GM18873 (cell line): ENCODE data around the gene CD80.
"Not testable (repeated sequence)": the region's sequence is repeated elsewhere in the genome, so short reads cannot be mapped to it uniquely, and the experiment has no call there.

Experiments
- ATAC-seq: cut with Tn5 transposase; IDR thresholded peaks from one replicate; pipeline ENCODE4 v1.9.1; 2021; ENCODE audit warnings: mild to moderate bottlenecking, moderate library complexity, moderate number of reproducible peaks; ENCODE audit not compliant: unreplicated experiment, low FRiP score

Gene CD80

GRCh38 chr3:119585856-119586570 is 26.6 kb upstream of the CD80 start:
- no peak for ATAC-seq

DNA sequence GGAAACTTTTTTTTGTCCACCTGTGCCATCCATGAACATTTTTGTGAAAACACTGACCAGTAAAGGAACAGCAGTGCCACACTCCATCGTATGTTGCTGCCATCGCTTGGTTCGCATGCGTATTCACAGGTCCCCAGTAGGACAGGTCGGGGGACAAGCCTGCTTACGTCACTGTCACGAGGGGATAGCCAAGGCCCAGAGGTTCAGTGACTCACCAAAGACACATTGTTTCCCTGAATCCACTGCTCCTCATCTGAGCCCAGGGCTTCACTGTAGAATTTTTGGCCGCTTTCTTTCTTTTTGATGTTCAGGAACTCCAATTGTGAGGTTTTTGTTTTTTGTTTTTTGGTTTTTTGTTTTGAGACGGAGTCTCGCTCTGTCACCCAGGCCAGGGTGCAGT is 25.8 kb upstream of the CD80 start:
- ATAC-seq = no peak

DNA sequence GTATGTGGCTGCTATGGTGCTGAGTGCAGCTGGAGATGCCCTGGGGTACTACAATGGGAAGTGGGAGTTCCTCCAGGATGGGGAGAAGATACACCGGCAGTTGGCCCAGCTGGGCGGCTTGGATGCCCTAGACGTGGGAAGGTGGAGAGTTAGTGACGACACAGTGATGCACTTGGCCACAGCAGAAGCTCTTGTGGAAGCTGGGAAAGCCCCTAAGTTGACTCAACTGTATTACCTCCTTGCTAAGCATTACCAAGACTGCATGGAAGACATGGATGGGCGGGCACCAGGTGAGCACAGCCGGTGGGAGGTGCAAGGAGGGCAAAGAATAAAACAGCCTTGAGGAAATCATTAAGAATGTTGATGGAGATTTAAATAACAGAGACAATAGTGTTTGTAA is 22.8 kb upstream of the CD80 start:
- peak; percentile 44 for ATAC-seq

DNA sequence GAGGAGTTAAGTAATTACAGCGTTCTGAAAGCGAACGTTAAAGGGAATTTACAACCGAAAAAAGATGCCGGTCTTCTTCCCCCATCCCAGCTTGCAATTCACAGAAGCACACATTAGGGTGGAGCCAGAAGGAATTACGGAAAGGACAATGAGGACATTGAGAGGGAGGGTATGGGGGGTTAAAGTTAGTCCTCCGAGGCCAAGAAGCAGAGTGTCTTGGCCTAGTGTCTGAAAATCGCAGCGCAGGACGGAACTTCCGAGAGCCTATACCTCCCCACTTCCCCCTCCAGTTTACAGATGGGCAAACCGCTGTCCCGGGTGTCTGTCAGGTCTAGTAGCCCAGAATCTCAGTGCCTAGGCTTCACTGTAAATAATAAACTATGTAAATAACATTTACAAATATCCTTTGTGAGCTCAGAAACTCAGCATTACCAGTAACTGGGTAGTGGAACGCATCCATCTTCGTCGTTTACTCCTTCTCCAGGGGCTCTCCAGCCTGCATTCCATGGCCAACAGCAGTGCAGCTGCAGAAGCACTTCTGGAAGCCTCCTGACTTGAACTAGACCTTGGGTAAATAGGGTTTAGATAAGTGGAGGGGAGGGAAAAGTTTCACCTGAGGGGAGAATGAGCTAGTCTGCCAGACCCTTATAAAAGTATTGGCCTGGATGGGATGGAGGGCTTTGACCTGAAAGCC is 20.8 kb upstream of the CD80 start:
- peak; percentile 60 for ATAC-seq

GRCh38 chr3:119579366-119580066 is 20.1 kb upstream of the CD80 start, which contains the start of gene ADPRH:
Gene ADPRH, plus strand, starts transcription at chr3:119579492. Its CDS starts 2,678 bp downstream, at chr3:119582170.
- peak; percentile 46 for ATAC-seq

DNA sequence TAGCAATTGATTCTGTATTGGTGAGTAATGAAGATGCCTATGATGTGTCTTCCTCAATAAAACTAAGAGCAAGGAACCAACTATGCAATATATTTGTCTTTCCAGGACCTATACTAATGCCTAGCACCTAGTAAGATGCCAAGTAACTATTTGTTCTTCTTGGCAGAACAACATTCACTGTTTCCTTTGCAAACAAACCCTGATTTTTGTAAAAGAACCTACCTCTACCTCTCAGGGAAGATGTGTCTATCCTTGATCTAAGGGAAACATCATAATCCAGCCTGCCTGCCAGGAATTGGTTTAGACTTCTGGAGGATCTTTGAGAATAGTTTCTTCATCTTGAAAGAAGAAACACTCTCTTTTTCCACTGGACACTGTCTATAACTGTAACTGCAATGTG is 16.1 kb upstream of the CD80 start:
- ATAC-seq = no peak

- no peak for ATAC-seq
Measured at GRCh38 chr3:119571688-119572087, 12.3 kb upstream of the CD80 start.

GRCh38 chr3:119571230-119571629 is 11.8 kb upstream of the CD80 start:
- no peak for ATAC-seq

DNA sequence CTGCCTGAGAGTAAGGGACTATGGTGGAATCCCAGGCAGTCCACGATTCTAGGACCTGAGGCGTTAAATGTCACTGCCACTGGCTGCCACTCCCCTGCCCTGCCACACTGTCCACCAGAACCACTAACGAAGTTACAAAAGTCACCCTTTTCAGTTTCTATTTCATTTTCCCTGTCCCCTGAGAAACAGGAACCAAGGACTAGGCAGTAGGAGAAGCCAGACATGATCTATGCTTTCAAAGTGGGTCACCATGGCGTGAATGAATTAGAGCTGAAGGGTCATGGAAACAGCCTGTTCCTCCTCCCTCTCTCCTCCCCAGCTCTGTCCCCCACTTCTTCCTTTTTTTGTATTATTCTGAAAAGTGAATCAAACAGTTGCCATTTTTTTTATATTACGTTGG is 10.8 kb upstream of the CD80 start:
- ATAC-seq = no peak

GRCh38 chr3:119569156-119569555 is 9.7 kb upstream of the CD80 start:
- no peak for ATAC-seq

GRCh38 chr3:119563334-119563733 is 3.9 kb upstream of the CD80 start:
- not testable (repeated sequence) for ATAC-seq

- peak; percentile 81 for ATAC-seq
Measured at GRCh38 chr3:119562307-119562961, 3.0 kb upstream of the CD80 start.

DNA sequence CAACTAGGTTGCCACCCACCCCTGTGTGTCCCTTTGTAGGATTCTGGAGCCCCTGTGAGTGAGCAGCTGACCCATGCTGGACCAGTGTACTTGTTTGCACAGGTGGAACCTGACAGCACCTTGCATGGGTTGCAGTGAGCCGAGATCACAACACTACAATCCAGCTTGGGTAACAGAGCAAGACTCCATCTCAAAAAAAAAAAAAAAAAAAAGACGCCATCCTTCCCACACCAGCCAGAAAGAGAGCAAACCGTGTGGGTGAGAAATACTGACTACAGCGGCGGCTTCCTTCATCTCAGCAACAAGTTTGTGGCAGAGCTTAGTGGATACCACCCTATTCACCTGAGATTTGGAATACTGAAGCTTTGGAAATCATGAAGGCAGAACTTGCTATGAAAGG is 746 bp upstream of the CD80 start:
- ATAC-seq = no peak

GRCh38 chr3:119558626-119559317 is 642 bp downstream of the CD80 start:
- no peak for ATAC-seq

GRCh38 chr3:119557877-119558269 is 1.5 kb downstream of the CD80 start:
- ATAC-seq = no peak

DNA sequence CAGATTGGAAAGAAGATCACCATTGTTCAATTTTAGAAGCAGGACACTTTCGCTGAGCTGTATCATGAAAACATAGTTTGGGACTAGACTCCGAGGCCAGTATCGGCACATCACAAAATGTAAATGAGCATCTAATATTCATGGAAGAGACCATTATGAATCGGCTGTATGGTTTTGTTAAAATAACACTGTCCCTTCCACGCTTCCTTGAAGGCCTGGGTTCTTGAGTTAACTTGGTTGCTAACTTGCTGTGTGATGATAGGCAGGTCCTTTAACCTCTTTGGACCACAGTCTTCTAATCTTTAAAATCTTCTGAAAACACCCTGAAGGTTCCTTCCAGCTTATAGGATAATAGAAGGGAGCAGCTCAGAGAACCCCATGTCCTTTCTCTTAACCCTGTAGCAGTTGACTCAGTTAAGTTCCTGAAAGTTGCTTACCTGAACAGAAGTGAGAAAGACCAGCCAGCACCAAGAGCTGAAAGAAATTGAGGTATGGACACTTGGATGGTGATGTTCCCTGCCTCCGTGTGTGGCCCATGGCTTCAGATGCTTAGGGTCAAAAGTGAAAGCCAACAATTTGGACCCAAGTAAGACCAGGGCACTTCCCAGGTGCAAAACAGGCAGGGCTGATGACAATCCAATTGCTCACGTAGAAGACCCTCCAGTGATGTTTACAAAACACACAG is 2.1 kb downstream of the CD80 start:
- ATAC-seq = no peak

- no peak for ATAC-seq
Measured at GRCh38 chr3:119555929-119556328, 3.5 kb downstream of the CD80 start.

DNA sequence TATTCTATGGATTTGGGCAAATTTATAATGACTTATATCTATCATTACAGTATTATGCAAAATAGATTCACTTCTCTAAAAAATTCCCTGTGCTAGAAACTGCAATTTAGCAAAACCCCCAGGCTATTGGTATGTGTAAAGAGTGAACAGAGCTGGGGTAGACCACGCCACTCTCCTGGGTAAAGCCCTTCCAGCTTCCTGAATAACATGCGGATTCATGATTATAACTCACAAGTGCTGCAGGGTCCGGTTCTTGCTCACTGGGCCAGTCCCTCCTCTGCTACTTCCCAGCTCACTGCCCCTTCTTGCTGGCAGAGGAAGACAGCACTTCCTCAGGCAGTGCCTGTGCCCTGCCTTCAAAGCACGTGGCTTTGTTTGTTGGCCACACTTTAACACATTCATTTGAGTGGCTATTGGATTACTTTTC is 4.1 kb downstream of the CD80 start:
- no peak for ATAC-seq

- no peak for ATAC-seq
Measured at GRCh38 chr3:119553823-119554415, 5.5 kb downstream of the CD80 start.
